Epithelial cell of proximal tubule (primary cell): ENCODE results near the gene TBCA. TPM values are rescaled to one million over a fixed set of nuclear protein-coding genes. Genes with fewer than 3 reads are reported as not detected.

ENCODE experiments used
- DNase-seq: peaks from one replicate; pipeline ENCODE4 v3.0.0-alpha.2; 2011; ENCODE audit warnings: low read depth
- H3K4me3 ChIP-seq: 2 replicates; pipeline ENCODE4 v1.5.1; 2011; ENCODE audit warnings: low read depth, mild to moderate bottlenecking, low read length
- CTCF ChIP-seq: conservative IDR thresholded peaks from 2 replicates; pipeline ENCODE4 v1.5.1; 2012; ENCODE audit warnings: low read depth, mild to moderate bottlenecking, low read length
- total RNA-seq: library from RNA; depleted of rRNA; stranded (reverse); fragments of >200 nt; gene quantifications from 2 replicates; pipeline ENCODE4 v1.2.3, GENCODE V29; 2015

The TBCA gene
- total RNA-seq, 1 donor from 2014 or later = 362 TPM

- TF ChIP-seq CTCF = no peak
- DNase-seq = no peak
- no peak overlapping the region for H3K4me3 ChIP-seq
These were observed 33.0 kb downstream of the TBCA start for GRCh38 chr5:77743181-77743580.

GRCh38 chr5:77741608-77742007, 34.5 kb downstream of the TBCA start:
- TF ChIP-seq CTCF = no peak

DNA sequence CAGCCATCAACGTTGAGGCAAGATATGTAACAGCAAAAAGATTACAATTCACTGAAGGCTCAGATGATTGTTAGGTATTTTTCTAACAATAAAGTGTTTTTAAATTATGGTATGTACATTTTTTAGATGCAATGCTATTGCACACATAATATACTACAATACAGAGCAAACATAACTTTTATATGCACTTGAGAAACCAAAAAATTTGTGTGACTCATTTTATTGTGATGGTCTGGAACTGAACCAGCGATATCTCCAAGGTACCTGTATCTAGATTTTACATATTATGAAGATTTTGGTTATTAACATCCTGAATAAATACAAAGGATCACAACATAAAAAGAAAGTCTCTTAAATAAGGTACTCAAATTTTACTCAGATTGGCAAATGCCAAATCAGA, 41.3 kb downstream of the TBCA start:
- TF ChIP-seq CTCF = no peak
- no peak overlapping the region for H3K4me3 ChIP-seq
- DNase-seq = no peak

More at GRCh38 chr5:77741608-77742007, 34.5 kb downstream of the TBCA start:
- no peak overlapping the region for H3K4me3 ChIP-seq
- DNase-seq = no peak

DNA sequence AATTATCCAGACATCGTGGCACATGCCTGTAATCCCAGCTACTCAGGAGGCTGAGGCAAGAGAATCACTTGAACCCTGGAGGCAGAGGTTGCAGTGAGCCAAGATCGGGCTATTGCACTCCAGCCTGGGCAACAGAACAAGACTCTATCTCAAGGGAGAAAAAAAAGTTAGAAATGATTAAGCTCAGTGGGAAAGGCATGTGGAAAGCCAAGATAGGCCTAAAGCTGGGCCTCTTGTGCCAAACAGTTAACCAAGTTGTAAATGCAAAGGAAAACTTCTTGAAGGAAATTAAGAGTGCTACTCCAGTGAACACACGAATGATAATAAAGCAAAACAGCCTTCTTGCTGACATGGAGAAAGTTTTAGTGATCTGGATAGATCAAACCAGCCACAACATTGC, 43.0 kb downstream of the TBCA start:
- no peak overlapping the region for H3K4me3 ChIP-seq
- DNase-seq = no peak
- no peak for TF ChIP-seq CTCF

- no peak overlapping the region for H3K4me3 ChIP-seq
- TF ChIP-seq CTCF = no peak
- no peak for DNase-seq
These were observed 48.9 kb downstream of the TBCA start for GRCh38 chr5:77727190-77727589.

- H3K4me3 ChIP-seq = no peak overlapping the region
- no peak for TF ChIP-seq CTCF
- no peak for DNase-seq
These were observed 50.5 kb downstream of the TBCA start for GRCh38 chr5:77725616-77726015.

- no peak overlapping the region for H3K4me3 ChIP-seq
- DNase-seq = no peak
- no peak for TF ChIP-seq CTCF
These were observed 51.2 kb downstream of the TBCA start for GRCh38 chr5:77724934-77725333.
